HEK293 (cell line): ENCODE measurements around the gene ERI3.

ENCODE experiments used
- CTCF ChIP-seq: fragments of 450-650 bp; formaldehyde crosslinking; IDR thresholded peaks from 2 replicates; pipeline ENCODE4 v1.5.1; 2016; ENCODE audit warnings: missing biosample characterization, missing genetic modification characterization
- YY1 ChIP-seq: fragments of 450-650 bp; formaldehyde crosslinking; IDR thresholded peaks from 2 replicates; pipeline ENCODE4 v1.5.1; 2018; ENCODE audit warnings: missing biosample characterization, missing genetic modification characterization
- ZNF501 ChIP-seq: fragments of 450-650 bp; formaldehyde crosslinking; IDR thresholded peaks from 2 replicates; pipeline ENCODE4 v1.5.1; 2016; ENCODE audit warnings: missing biosample characterization, missing genetic modification characterization

DNA sequence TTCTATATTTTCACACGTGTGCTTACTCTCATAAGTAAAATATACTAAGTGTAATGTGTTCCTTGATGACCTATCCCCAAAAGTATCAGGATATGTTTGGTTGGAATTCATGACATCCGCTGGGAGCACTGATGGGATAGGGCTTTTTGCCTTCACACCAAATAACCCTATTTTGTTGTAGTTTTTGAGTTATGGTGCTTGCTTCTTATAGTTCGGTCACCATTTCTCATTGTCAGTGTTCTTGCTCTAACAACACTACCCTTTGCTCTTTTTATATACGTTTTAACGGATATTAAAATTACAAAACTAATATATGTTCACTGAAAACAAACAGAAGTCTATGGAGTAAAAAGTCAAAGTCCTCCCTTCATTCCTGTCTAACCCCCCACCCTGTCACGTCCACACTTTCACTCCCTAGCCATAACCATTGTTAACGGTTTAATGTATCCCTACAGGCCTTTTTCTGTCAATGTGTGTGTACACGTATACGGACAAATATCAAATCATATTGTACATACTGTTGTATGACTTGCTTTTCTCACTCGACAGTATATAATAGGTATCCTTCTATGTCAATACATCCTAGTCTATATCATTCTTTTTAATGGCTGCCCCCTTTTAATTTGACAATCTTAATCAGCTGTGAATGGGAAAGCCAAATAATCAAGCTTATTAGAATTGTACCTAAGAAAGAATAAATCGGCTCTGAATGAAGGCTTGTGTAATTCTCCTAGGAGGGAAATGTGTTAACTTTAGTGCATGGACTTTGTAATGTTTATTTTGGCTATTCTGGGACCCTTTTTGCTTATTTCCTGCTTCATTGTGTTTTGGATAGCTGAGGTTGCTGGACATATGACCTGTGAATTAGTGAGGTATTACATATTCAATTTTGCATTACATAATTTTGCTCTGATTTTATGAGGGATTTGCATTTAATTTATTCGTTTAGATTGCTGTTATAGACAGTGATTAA lies 46.5 kb upstream of the ERI3 start:
- TF ChIP-seq ZNF501 (tag by site-specific recombination), result no peak
- TF ChIP-seq CTCF (tag by site-specific recombination), result no peak
- TF ChIP-seq YY1 (tag by site-specific recombination), result no peak
